Hair follicular keratinocyte (primary cell): Measurements from ENCODE around the gene PGAM1. TPM values are rescaled to one million over a fixed set of nuclear protein-coding genes. Genes with fewer than 3 reads are reported as not detected.

ENCODE experiments used
- total RNA-seq: library from RNA; depleted of rRNA; stranded (reverse); fragments of >200 nt; gene quantifications from 2 replicates; pipeline ENCODE4 v1.2.3, GENCODE V29; 2015

Gene PGAM1
- total RNA-seq, result 506 and 725 TPM in 2 replicates

DNA sequence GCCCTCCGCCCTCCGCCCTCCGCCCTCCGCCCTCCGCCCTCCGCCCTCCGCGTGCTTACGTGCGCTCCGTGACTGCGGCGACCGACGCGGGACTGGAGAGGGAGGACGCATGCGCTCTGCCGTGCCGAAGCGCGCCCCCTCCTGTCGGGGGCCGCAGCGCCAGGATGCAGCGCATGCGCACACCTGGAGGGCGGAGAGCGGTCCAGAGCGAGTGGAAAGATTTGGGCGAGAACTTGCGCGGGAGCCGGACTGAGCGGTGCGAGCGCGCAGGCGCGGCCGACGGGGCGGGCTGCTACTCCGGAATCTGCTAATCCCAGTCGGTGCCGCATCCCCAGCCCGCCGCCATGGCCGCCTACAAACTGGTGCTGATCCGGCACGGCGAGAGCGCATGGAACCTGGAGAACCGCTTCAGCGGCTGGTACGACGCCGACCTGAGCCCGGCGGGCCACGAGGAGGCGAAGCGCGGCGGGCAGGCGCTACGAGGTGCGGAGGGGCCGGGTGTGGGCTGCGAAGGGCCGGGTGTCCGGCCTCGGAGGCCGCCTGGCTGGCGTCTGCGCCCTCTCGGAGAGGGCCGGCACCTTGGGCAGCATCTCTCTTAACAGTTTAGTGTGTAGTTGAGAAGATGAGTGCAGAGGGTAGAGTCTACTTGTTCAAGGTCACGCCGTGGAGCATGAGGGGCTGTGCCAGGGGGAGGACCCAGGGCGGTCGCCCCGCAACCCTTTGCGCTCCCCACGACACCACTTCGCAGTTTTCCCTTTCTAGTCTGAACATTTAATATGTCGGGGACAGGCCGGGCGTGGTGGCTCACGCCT, at the start of gene PGAM1:
PGAM1 (plus strand) TSS at position 228 of the 812 bp plus-strand sequence; CDS start at position 345, 117 bp downstream.

DNA sequence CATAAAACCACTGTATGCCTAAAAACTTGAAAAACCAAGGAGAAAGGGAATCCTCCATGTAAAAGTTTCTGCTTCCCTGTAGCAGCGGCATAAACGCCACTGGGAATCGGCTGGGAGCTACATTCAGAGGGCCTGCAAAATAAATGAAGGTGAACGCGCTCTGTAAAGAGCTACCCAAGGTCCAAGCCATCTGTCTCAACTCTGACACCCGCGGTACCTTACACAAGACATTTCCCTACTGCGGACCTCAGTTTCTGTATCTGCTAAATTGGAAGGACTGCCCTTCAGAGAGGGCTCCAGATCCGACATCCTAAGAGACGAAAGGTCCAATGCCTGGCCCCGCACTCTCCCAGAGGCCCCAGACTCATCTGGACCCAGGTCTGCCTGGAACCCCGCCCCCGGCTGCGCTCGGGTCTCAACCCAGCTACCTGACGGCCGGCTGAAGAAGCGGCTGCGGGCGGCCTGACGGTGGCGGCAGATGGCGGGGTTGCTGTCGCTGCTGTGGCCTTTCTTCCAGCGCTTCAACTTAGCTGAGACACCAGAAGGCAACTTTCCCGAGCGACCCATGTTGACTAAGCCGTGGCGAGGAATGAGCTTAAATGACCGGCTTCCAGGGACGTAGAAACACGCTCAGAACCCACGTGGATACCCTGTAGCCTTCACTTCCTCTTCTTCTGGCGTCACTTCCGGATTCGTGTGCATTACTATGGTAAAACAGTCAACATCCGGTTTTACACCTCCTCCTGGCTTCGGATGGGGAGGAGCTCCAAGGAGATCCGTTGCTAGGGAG, 25.1 kb upstream of the PGAM1 start, which contains the start of gene RRP12:
RRP12 (minus strand) TSS at position 676 of the 790 bp plus-strand sequence; CDS start at position 567, 109 bp downstream.

DNA sequence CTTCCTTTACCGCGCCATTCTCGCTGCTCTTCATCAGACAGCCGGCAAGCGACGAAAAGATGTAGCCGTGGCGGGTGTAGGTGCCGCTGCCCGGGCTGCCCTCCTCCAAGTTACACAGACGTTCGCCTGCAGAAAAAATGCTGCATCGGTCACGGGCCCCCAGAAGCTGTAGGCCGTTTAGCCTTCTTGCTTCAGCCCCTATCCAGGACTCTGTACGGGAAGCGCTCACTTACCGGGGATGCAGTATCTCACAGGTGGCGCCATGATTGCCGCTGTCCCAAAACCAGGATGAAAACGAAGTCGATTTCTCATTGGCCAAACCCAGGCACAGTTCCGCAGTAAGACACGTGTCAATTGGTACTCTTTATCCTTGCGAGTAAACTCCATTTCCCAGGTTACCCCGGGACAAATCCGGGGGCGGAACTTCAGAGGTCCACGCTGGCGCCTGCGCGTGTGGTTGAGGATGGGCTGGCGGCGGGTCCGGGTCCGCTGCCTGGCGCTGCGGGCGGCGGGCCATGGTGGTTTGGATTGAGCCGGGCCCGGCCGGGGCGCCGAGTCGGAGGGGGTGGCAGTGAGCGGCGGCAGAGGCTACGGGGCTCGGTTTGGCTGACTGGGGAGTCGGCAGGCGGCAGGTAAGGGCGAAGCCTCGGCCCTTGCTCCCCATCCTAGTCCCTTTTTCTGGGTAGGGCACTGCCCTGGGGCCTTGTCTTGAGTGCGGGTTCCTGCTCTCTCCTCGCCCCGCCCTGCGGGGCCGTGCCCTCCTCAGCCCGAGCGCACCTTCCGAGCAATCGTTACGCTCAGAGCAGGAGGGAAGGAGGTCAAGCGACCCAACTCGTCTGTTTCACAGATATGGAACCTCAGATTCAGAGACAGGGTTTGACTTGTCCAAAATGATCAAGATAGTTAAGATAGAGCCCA, 20.0 kb downstream of the PGAM1 start, which contains the start of the genes EXOSC1 and ZDHHC16:
EXOSC1 (minus strand) TSS at position 285 of the 918 bp plus-strand sequence; CDS start at position 264, 21 bp downstream.
ZDHHC16 (plus strand) TSS at position 454 of the 918 bp plus-strand sequence. CDS start 5,501 bp downstream, outside the sequence.

Other genes with a start within 250 kb of the PGAM1 start
- not detected in 2 replicates for gene SLIT1, start 240.2 kb upstream of the PGAM1 start, total RNA-seq
- 5.8 and 11.6 TPM in 2 replicates for gene ARHGAP19, start 133.6 kb upstream of the PGAM1 start, total RNA-seq
- gene FRAT1, start 106.9 kb upstream of the PGAM1 start, total RNA-seq, result 0.27 and 1.6 TPM in 2 replicates
- gene FRAT2, start 91.5 kb upstream of the PGAM1 start, total RNA-seq, result 9.1 and 10.2 TPM in 2 replicates
- 24.8 and 27.3 TPM in 2 replicates for gene RRP12, start 24.9 kb upstream of the PGAM1 start, total RNA-seq
- 44.2 and 52.7 TPM in 2 replicates for gene EXOSC1, start 19.8 kb downstream of the PGAM1 start, total RNA-seq
- 53.5 and 58.4 TPM in 2 replicates for gene ZDHHC16, start 20.0 kb downstream of the PGAM1 start, total RNA-seq
- 96.5 and 110 TPM in 2 replicates for gene MMS19, start 72.2 kb downstream of the PGAM1 start, total RNA-seq
- 25.9 and 28.3 TPM in 2 replicates for gene UBTD1, start 72.7 kb downstream of the PGAM1 start, total RNA-seq
- 1.0 and 3.0 TPM in 2 replicates for gene ANKRD2, start 146.6 kb downstream of the PGAM1 start, total RNA-seq
- 0.55 and 1.2 TPM in 2 replicates for gene HOGA1, start 158.2 kb downstream of the PGAM1 start, total RNA-seq
- not detected in 2 replicates for gene C10orf62, start 163.5 kb downstream of the PGAM1 start, total RNA-seq
- 6.2 and 7.1 TPM in 2 replicates for gene MORN4, start 207.3 kb downstream of the PGAM1 start, total RNA-seq
- 43.9 and 60.5 TPM in 2 replicates for gene PI4K2A, start 214.5 kb downstream of the PGAM1 start, total RNA-seq